ENCODE results near the gene AHCTF1. TPM values are rescaled to one million over a fixed set of nuclear protein-coding genes. Genes with fewer than 3 reads are reported as not detected.

Gene AHCTF1
- total and polyA plus RNA-seq, 2 experiments from 2014 or later, result 7.6 to 19.5 TPM

DNA sequence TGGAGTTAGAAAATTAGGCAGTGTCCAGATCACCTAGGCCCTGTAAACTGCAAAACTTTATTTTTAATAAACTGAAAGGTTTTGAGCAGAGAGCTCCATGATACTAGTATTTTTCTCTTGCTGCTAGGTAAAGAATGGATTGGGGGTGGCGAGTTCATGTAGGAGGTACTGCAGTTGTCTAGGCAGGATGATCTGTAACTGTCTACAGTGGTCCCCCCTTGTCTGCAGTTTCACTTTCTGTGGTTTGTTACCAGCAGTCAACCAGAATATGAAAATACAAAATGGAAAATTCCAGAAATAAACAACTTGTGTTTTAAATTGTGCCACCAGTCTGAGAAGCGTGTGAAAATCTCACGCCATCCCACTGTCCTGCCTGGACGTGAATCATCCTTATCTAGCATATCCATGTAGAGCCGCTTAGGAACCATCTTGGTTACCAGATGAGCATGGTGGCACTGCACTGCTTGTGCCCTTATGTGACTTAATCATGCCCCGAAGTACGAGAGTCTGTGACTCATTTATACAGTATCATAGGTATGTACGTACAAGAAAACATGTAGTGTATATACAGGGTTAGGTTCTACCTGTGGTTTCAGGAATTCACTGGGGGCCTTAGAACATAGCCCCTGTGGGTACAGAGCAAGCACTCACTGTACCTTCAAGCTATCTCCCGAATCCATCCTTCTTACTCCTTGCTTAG lies 94.2 kb downstream of the AHCTF1 start:
- Histone ChIP-seq H3F3A (ENCODE audit: insufficient read depth) (peaks cover 23% of the 10 kb centered on the region; the same call in 1 of the 2 replicates), H3K27ac (no peak overlapping the region), H3K4me1 (ENCODE audit: insufficient read depth) (no peaks in the 10 kb centered on the region), H3K9me3 (ENCODE audit: low read depth) (no peaks in the 10 kb centered on the region), H3K27me3 (replicated peaks; ENCODE audit: insufficient read depth) (no peaks in the 10 kb centered on the region), H3K9me2 (ENCODE audit: insufficient read depth) (no peaks in the 10 kb centered on the region), H3K9ac (no peak overlapping the region), H3K4me2 (ENCODE audit: unreplicated experiment) (no peak overlapping the region), H3K4me3 (no peak overlapping the region), H4K20me1 (ENCODE audit: insufficient read depth) (no peaks in the 10 kb centered on the region), H3K36me3 (ENCODE audit: low read depth) (peaks cover 25% of the 10 kb centered on the region), H3K79me2 (ENCODE audit: insufficient read depth) (no peaks in the 10 kb centered on the region), H2AFZ (no peak overlapping the region)
- in situ Hi-C loops (cut with MboI), result no loop called here
- TF ChIP-seq EZH2phosphoT487 (IDR thresholded peaks at IDR 0.05; ENCODE audit: insufficient read depth, low read depth) (no peak), EZH2 (IDR thresholded peaks at IDR 0.05; ENCODE audit: insufficient read depth, poor library complexity, severe bottlenecking) (no peak)
- DNase-seq, result no peak
- WGBS, 2 experiments (ENCODE audit: low coverage in 1 of 2, low lambda C conversion rate in 2 of 2, missing lambda C conversion rate in 2 of 2), result 92 to 93% methylated on average over 9 of the region's 9 CpGs

DNA sequence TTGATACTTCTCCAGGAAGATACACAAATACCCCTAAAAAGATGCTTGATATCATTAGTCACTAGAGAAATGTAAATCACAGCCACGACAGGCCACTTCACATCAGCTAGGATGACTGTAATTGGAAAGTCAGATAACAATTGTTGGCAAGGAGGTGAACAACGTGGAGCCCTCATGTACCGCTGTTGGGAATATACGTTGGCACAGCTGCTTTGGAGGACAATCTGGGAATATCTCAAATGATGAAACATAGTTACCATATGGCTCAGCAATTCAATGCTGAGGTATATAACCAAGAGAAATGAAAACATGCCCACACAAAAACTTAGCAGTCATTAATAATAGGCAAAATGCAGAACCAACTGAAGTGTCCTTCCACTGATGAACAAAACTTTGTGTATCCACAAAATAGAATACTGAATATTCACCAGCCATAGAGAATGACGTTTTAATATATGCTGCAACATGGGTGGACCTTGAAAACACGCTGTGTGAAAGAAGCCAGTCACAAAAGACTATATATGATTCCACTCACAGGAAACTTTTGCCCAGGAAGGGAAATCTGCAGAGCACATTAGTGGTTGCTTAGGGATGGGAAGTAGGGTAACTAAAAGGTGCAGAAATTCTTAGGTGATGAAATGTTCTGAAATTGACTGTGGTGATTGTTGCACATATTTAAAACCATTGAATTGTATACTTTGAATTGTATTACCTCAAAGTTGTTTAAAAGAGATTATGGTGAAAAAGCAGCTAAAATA lies 95.4 kb downstream of the AHCTF1 start:
- H4K20me1 ChIP-seq (ENCODE audit: insufficient read depth), result no peaks in the 10 kb centered on the region
- in situ Hi-C loops (cut with MboI), result no loop called here

DNA sequence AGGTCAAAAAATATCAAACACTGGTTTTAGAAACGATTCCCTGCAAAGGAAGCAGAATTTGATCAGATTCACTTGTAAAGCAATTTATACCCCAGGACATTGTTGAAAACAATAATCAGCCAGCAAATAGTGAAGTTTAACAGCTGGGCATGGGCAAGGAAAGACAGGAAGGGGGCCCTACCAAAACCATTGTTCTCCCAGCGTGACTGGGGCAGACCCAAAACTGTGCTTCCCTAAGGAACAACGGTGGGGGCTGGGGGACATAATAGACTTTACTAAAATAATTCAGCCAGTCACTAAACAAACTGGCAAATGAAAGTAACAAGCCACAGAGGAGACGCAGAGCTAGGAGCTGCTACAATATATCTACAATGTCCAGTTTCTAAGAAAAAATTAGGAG lies 100.2 kb downstream of the AHCTF1 start:
- in situ Hi-C loops (cut with MboI), result no loop called here
- H3K36me3 ChIP-seq (ENCODE audit: low read depth), result no peaks in the 10 kb centered on the region
- 61 to 62% methylated on average over 4 of the region's 4 CpGs for WGBS, 2 experiments (ENCODE audit: low coverage in 1 of 2, low lambda C conversion rate in 2 of 2, missing lambda C conversion rate in 2 of 2)

More for the DNA sequence above, 95.4 kb downstream of the AHCTF1 start:
- no peak overlapping the region for H3K4me3 ChIP-seq
- TF ChIP-seq EZH2phosphoT487 (IDR thresholded peaks at IDR 0.05; ENCODE audit: insufficient read depth, low read depth), result no peak
- no peak for TF ChIP-seq EZH2 (IDR thresholded peaks at IDR 0.05; ENCODE audit: insufficient read depth, poor library complexity, severe bottlenecking)
- H3K4me1 ChIP-seq (ENCODE audit: insufficient read depth), result no peaks in the 10 kb centered on the region
- peaks cover 23% of the 10 kb centered on the region; the same call in 1 of the 2 replicates for H3F3A ChIP-seq (ENCODE audit: insufficient read depth)
- WGBS, 2 experiments (ENCODE audit: low coverage in 1 of 2, low lambda C conversion rate in 2 of 2, missing lambda C conversion rate in 2 of 2), result 28 to 29% methylated on average over 6 of the region's 6 CpGs
- no peak overlapping the region for H3K4me2 ChIP-seq (ENCODE audit: unreplicated experiment)
- DNase-seq, result peak; percentile 13
- no peak overlapping the region for H3K9ac ChIP-seq
- no peaks in the 10 kb centered on the region for H3K79me2 ChIP-seq (ENCODE audit: insufficient read depth)
- peaks cover 21% of the 10 kb centered on the region for H3K36me3 ChIP-seq (ENCODE audit: low read depth)
- no peaks in the 10 kb centered on the region for H3K9me2 ChIP-seq (ENCODE audit: insufficient read depth)
- no peak overlapping the region for H3K27ac ChIP-seq
- no peaks in the 10 kb centered on the region for H3K27me3 ChIP-seq (replicated peaks; ENCODE audit: insufficient read depth)
- H2AFZ ChIP-seq, result no peak overlapping the region
- H3K9me3 ChIP-seq (ENCODE audit: low read depth), result no peaks in the 10 kb centered on the region

DNA sequence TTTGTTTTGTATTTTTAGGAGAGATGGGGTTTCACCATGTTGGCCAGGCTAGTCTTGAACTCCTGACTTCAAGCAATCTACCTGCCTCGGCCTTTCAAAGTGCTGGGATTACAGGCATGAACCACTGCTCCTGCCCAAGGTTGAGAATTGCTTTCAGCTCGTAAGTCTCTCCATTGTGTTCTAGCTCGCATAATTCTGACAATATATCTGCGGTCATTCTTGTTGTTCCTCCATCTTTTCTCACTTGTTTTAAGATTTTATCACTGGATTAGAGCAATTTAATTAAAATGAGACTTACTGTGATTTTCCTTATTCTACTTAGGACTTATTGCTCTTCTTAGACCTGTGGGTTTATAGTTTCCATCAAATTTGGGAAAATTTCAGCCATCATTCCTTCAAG lies 102.9 kb downstream of the AHCTF1 start:
- Histone ChIP-seq H3K27ac (no peak overlapping the region), H3K27me3 (replicated peaks; ENCODE audit: insufficient read depth) (no peaks in the 10 kb centered on the region), H3K4me1 (ENCODE audit: insufficient read depth) (no peaks in the 10 kb centered on the region), H3F3A (ENCODE audit: insufficient read depth) (no peaks in the 10 kb centered on the region), H3K4me3 (no peak overlapping the region), H3K9me3 (ENCODE audit: low read depth) (no peaks in the 10 kb centered on the region), H3K79me2 (ENCODE audit: insufficient read depth) (no peaks in the 10 kb centered on the region), H3K36me3 (ENCODE audit: low read depth) (no peaks in the 10 kb centered on the region), H3K9ac (no peak overlapping the region), H2AFZ (no peak overlapping the region), H3K4me2 (ENCODE audit: unreplicated experiment) (no peak overlapping the region), H3K9me2 (ENCODE audit: insufficient read depth) (no peaks in the 10 kb centered on the region), H4K20me1 (ENCODE audit: insufficient read depth) (no peaks in the 10 kb centered on the region)
- in situ Hi-C loops (cut with MboI), result no loop called here
- WGBS, 2 experiments (ENCODE audit: low coverage in 1 of 2, low lambda C conversion rate in 2 of 2, missing lambda C conversion rate in 2 of 2), result 55 to 62% methylated on average over 4 of the region's 4 CpGs
- TF ChIP-seq EZH2phosphoT487 (IDR thresholded peaks at IDR 0.05; ENCODE audit: insufficient read depth, low read depth), result no peak
- no peak for TF ChIP-seq EZH2 (IDR thresholded peaks at IDR 0.05; ENCODE audit: insufficient read depth, poor library complexity, severe bottlenecking)
- DNase-seq, result no peak

More for the DNA sequence above, 100.2 kb downstream of the AHCTF1 start:
- H3K4me2 ChIP-seq (ENCODE audit: unreplicated experiment), result no peak overlapping the region
- no peak overlapping the region for H3K9ac ChIP-seq
- TF ChIP-seq EZH2 (IDR thresholded peaks at IDR 0.05; ENCODE audit: insufficient read depth, poor library complexity, severe bottlenecking), result no peak
- TF ChIP-seq EZH2phosphoT487 (IDR thresholded peaks at IDR 0.05; ENCODE audit: insufficient read depth, low read depth), result no peak
- no peak overlapping the region for H3K27ac ChIP-seq
- H2AFZ ChIP-seq, result no peak overlapping the region
- H3K27me3 ChIP-seq (replicated peaks; ENCODE audit: insufficient read depth), result no peaks in the 10 kb centered on the region
- DNase-seq, result no peak
- no peaks in the 10 kb centered on the region for H3K4me1 ChIP-seq (ENCODE audit: insufficient read depth)
- no peaks in the 10 kb centered on the region for H3K9me2 ChIP-seq (ENCODE audit: insufficient read depth)
- H3K79me2 ChIP-seq (ENCODE audit: insufficient read depth), result no peaks in the 10 kb centered on the region
- H4K20me1 ChIP-seq (ENCODE audit: insufficient read depth), result no peaks in the 10 kb centered on the region
- no peaks in the 10 kb centered on the region for H3K9me3 ChIP-seq (ENCODE audit: low read depth)
- H3F3A ChIP-seq (ENCODE audit: insufficient read depth), result peaks cover 5% of the 10 kb centered on the region; the same call in 1 of the 2 replicates
- H3K4me3 ChIP-seq, result no peak overlapping the region

Measured in GM23248 (cell line).